Myocyte (in vitro differentiated cells): ENCODE data around the gene SNRPD1. TPM values are rescaled to one million over a fixed set of nuclear protein-coding genes. Genes with fewer than 3 reads are reported as not detected.
A peak's percentile ranks its signal among the peaks of the same experiment; 100 is the strongest.
"Not testable (repeated sequence)": the region's sequence is repeated elsewhere in the genome, so short reads cannot be mapped to it uniquely, and the experiment has no call there.

Experiments used
- DNase-seq: peaks from one replicate; pipeline ENCODE4 v3.0.0-alpha.2; 2012; ENCODE audit warnings: low read depth
- polyA plus RNA-seq: library from polyadenylated mRNA; unstranded; fragments of >200 nt; gene quantifications from one replicate; pipeline ENCODE4 v1.2.1, GENCODE V29; 2012; ENCODE audit warnings: missing spikeins
- total RNA-seq: library from RNA; depleted of rRNA; stranded (reverse); fragments of >200 nt; gene quantifications from 2 replicates; pipeline ENCODE4 v1.2.3, GENCODE V29; 2014

The SNRPD1 gene
- 15.1 and 15.6 TPM in 2 replicates for total RNA-seq
- polyA plus RNA-seq: 37.6 TPM

GRCh38 chr18:21612125-21613039 lies at the start of gene SNRPD1:
TSS of gene SNRPD1 (plus strand) at chr18:21612314. CDS start at chr18:21612430, 116 bp downstream.
- peak; percentile 93 for DNase-seq

- peak; percentile 28 for DNase-seq
These were observed 40.3 kb upstream of the SNRPD1 start for GRCh38 chr18:21571772-21572171.

- no peak for DNase-seq
These were observed 36.5 kb upstream of the SNRPD1 start for GRCh38 chr18:21575656-21576055.

- DNase-seq: no peak
These were observed 27.7 kb upstream of the SNRPD1 start for GRCh38 chr18:21584391-21584790.

- not testable (repeated sequence) for DNase-seq
These were observed 19.8 kb upstream of the SNRPD1 start for GRCh38 chr18:21592361-21592760.

GRCh38 chr18:21593540-21594257 lies 18.4 kb upstream of the SNRPD1 start:
- DNase-seq: no peak

- no peak for DNase-seq
These were observed 14.5 kb upstream of the SNRPD1 start for GRCh38 chr18:21597620-21598019.

GRCh38 chr18:21598726-21599584 lies 13.2 kb upstream of the SNRPD1 start:
- DNase-seq: no peak

- DNase-seq: peak; percentile 13
These were observed 12.3 kb upstream of the SNRPD1 start for GRCh38 chr18:21599585-21600525.

GRCh38 chr18:21600526-21601410 lies 11.3 kb upstream of the SNRPD1 start, which contains the start of gene ESCO1:
TSS of gene ESCO1 (minus strand) at chr18:21600704. CDS start at chr18:21574843, 25,861 bp downstream.
- DNase-seq: peak; percentile 98

- DNase-seq: no peak
These were observed 9.9 kb upstream of the SNRPD1 start for GRCh38 chr18:21602299-21602587.

GRCh38 chr18:21604671-21605070 lies 7.4 kb upstream of the SNRPD1 start:
- no peak for DNase-seq

GRCh38 chr18:21605213-21605612 lies 6.9 kb upstream of the SNRPD1 start:
- no peak for DNase-seq

- DNase-seq: not testable (repeated sequence)
These were observed 551 bp upstream of the SNRPD1 start for GRCh38 chr18:21611401-21612124.

GRCh38 chr18:21621640-21622039 lies 9.5 kb downstream of the SNRPD1 start:
- DNase-seq: peak; percentile 27

- no peak for DNase-seq
These were observed 17.1 kb downstream of the SNRPD1 start for GRCh38 chr18:21629089-21629832.

GRCh38 chr18:21632393-21632792 lies 20.3 kb downstream of the SNRPD1 start:
- DNase-seq: no peak
